Measurements from ENCODE around the gene ADAR. TPM values are rescaled to one million over a fixed set of nuclear protein-coding genes. Genes with fewer than 3 reads are reported as not detected.

ADAR gene
- total and polyA plus RNA-seq, 11 donors, result 16.0 to 117 (median 54.3) TPM

DNA sequence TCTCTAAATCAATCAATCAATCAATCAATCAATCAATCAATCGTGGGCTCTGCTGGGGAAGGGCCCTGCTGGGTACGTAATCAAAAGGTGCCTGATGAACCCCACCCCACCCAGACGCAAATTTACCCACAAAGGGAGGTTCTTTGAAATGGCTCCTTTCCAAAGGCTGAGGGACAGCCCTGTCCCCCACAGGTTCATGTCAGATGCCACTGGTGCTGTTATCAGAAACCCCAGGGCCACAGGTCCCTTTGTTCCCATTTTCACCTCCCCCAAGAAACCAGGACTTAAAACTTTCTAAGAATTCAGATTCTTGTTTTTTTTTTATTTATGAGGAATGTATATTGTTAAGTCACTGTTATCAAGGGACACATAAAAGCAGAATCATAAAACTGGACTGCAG, 26.2 kb downstream of the ADAR start:
- no peak for DNase-seq
- TF ChIP-seq, protein P1, sequence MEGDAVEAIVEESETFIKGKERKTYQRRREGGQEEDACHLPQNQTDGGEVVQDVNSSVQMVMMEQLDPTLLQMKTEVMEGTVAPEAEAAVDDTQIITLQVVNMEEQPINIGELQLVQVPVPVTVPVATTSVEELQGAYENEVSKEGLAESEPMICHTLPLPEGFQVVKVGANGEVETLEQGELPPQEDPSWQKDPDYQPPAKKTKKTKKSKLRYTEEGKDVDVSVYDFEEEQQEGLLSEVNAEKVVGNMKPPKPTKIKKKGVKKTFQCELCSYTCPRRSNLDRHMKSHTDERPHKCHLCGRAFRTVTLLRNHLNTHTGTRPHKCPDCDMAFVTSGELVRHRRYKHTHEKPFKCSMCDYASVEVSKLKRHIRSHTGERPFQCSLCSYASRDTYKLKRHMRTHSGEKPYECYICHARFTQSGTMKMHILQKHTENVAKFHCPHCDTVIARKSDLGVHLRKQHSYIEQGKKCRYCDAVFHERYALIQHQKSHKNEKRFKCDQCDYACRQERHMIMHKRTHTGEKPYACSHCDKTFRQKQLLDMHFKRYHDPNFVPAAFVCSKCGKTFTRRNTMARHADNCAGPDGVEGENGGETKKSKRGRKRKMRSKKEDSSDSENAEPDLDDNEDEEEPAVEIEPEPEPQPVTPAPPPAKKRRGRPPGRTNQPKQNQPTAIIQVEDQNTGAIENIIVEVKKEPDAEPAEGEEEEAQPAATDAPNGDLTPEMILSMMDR (IDR thresholded peaks at IDR 0.05), result no peak
- no peaks in the 10 kb centered on the region for H3K9me3 ChIP-seq
- ATAC-seq, result no peak
- H3K36me3 ChIP-seq, result peaks cover 0 to 88% (median 81%) of the 10 kb centered on the region in 9 donors
- H3K4me3 ChIP-seq, result no peak overlapping the region
- 78 to 89% (median 87%) methylated on average over 3 of the region's 3 CpGs for WGBS, 4 donors
- intact Hi-C loops (cut with DNase I), result no loop called here
- peaks cover 0 to 33% (median 18%) of the 10 kb centered on the region in 12 donors for H3K4me1 ChIP-seq
- H3K27ac ChIP-seq, result no peak overlapping the region
- H3K27me3 ChIP-seq, result no peaks in the 10 kb centered on the region

DNA sequence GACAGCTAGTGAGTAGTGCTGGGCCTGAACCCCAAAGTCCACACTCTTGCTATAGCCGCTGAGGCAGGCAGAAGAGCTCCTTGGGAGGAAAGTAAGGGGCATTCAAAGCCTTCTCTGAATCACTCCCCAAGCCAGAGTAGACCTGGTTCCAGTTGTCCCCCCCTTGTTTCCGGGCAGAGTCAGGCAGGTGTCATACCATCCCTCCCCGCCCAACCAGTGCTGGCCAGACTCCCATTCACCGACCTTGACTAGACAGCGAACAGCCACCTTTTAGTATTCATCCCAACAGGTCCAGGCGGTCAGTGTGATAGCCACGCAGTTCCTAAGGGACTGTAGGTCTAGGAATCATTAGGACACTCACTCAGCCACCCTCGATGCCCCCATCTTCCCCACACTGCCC, 28.6 kb downstream of the ADAR start:
- intact Hi-C loops (cut with DNase I), result no loop called here

DNA sequence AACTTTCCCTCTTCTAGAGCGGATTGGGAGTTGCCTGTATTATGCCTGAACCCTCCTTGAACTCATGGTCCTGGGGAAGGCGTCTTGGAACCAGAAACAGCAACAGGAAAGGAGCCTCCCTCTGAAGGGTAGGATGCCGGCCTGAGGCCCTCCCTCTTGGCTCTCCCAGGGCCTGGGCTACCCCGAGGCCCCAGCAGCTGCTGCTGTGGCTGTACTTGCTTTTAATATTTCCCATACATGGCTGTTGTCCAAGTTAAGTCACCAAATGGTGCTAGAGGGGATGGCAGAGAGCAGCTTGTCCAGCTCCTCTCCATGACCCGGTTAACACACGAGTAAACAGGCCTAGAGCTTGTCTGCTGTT, 29.9 kb downstream of the ADAR start:
- intact Hi-C loops (cut with DNase I), result no loop called here

More for the DNA sequence above, 28.6 kb downstream of the ADAR start:
- ATAC-seq (no peak), DNase-seq (no peak)
- no peak for TF ChIP-seq POLR2A (IDR thresholded peaks at IDR 0.05)
- TF ChIP-seq, protein P1 (IDR thresholded peaks at IDR 0.05), result no peak
- Histone ChIP-seq H3K4me1 (peaks cover 0 to 39% (median 18%) of the 10 kb centered on the region in 12 donors), H3K9me3 (no peaks in the 10 kb centered on the region), H3K27me3 (no peaks in the 10 kb centered on the region), H3K27ac (peak overlapping the region in 1 of 12 donors; percentile 32), H3K36me3 (peaks cover 0 to 64% (median 58%) of the 10 kb centered on the region in 9 donors), H3K4me3 (no peak overlapping the region)
- 76 to 86% (median 86%) methylated on average over 7 to 8 of the region's 8 CpGs for WGBS, 4 donors

DNA sequence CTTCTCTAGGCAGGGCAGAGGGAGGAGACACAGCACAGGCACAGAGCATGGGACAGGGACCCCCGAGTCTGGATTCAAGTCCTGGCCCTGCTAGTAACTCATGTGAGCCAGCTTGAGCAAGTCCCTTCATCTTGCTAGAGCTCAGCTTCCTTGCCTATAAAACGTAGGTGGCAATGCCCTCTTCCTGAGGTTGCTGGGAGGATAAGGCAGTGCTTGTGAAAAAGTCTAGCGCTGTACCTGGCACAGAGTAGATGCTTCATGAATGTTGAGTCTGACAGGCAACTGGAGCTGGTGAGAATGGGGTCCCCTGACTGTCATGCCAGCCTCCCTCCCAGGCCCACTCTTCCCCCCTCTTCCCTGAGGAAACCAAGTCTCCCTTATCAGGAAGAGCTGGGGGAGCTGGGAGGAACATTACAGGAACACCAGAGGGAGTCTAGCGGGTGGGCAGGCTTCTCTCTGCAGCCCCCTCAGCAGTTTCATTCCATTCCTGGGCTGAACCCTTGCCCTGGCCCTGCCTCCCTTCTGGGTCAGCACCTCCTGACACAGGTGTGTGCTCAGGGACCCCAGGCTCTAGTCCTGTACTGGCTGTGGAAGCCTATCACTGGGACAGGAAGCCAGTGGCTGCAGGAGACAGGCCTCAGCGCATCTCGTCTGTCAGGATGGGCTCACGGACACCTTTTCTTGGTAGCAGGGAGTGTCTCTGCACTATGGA, 30.5 kb downstream of the ADAR start:
- 58 to 83% (median 67%) methylated on average over 4 to 7 of the region's 7 CpGs for WGBS, 4 donors
- H3K4me1 ChIP-seq, result peaks cover 0 to 33% (median 17%) of the 10 kb centered on the region in 12 donors
- H3K27me3 ChIP-seq, result no peaks in the 10 kb centered on the region
- intact Hi-C loops (cut with DNase I), result no loop called here
- H3K36me3 ChIP-seq, result peaks cover 0 to 45% (median 39%) of the 10 kb centered on the region in 9 donors
- H3K4me3 ChIP-seq, result no peak overlapping the region
- peak overlapping the region in 9 of 12 donors; percentile 8 to 71 (median 44) for H3K27ac ChIP-seq
- ATAC-seq, result peak in 1 of 4 donors; percentile 10
- no peaks in the 10 kb centered on the region for H3K9me3 ChIP-seq
- no peak for DNase-seq
- no peak for TF ChIP-seq POLR2A (IDR thresholded peaks at IDR 0.05)
- TF ChIP-seq, protein P1 (IDR thresholded peaks at IDR 0.05), result no peak

More for the DNA sequence above, 29.9 kb downstream of the ADAR start:
- Histone ChIP-seq H3K27ac (peak overlapping the region in 6 of 12 donors; percentile 8 to 71 (median 39)), H3K4me1 (peaks cover 0 to 33% (median 17%) of the 10 kb centered on the region in 12 donors), H3K36me3 (peaks cover 0 to 51% (median 44%) of the 10 kb centered on the region in 9 donors), H3K4me3 (no peak overlapping the region), H3K9me3 (no peaks in the 10 kb centered on the region), H3K27me3 (no peaks in the 10 kb centered on the region)
- 20 to 44% (median 31%) methylated on average over 5 to 6 of the region's 6 CpGs for WGBS, 4 donors
- DNase-seq (peak in 2 of 5 donors; percentile 43 to 50), ATAC-seq (peak; percentile 51 to 87 (median 70))
- TF ChIP-seq, protein P1 (IDR thresholded peaks at IDR 0.05), result no peak
- no peak for TF ChIP-seq POLR2A (IDR thresholded peaks at IDR 0.05)
